ENCODE data around the gene TMEM222.

Gene TMEM222

GRCh38 chr1:27306892-27307761 lies 14.8 kb upstream of the TMEM222 start:
- DNase-seq: no peak

GRCh38 chr1:27307874-27308598 lies 13.9 kb upstream of the TMEM222 start:
- no peak for DNase-seq

GRCh38 chr1:27314169-27314568 lies 7.8 kb upstream of the TMEM222 start:
- no peak for DNase-seq

- no peak for DNase-seq
Measured at GRCh38 chr1:27314737-27315136, 7.2 kb upstream of the TMEM222 start.

GRCh38 chr1:27316860-27317259 lies 5.1 kb upstream of the TMEM222 start:
- no peak for DNase-seq

- no peak for DNase-seq
Measured at GRCh38 chr1:27318136-27318535, 3.8 kb upstream of the TMEM222 start.

GRCh38 chr1:27318596-27318995 lies 3.4 kb upstream of the TMEM222 start:
- DNase-seq: no peak

GRCh38 chr1:27322569-27323240 lies 742 bp downstream of the TMEM222 start:
- DNase-seq: no peak

GRCh38 chr1:27325286-27325685 lies 3.3 kb downstream of the TMEM222 start:
- no peak for DNase-seq

- no peak for DNase-seq
Measured at GRCh38 chr1:27327964-27328363, 6.0 kb downstream of the TMEM222 start.

- DNase-seq: no peak
Measured at GRCh38 chr1:27330786-27331185, 8.8 kb downstream of the TMEM222 start.

GRCh38 chr1:27331426-27331825 lies 9.5 kb downstream of the TMEM222 start:
- DNase-seq: no peak

- DNase-seq: no peak
Measured at GRCh38 chr1:27331922-27332321, 10.0 kb downstream of the TMEM222 start.

GRCh38 chr1:27332536-27333281 lies 10.7 kb downstream of the TMEM222 start:
- peak; percentile 61 to 65 for DNase-seq

- no peak for DNase-seq
Measured at GRCh38 chr1:27333717-27334279, 11.8 kb downstream of the TMEM222 start.

GRCh38 chr1:27335506-27336422 lies 13.8 kb downstream of the TMEM222 start:
- DNase-seq: no peak

- DNase-seq: no peak
Measured at GRCh38 chr1:27336756-27337155, 14.8 kb downstream of the TMEM222 start.

- DNase-seq: no peak
Measured at GRCh38 chr1:27338751-27339150, 16.8 kb downstream of the TMEM222 start.

- no peak for DNase-seq
Measured at GRCh38 chr1:27339213-27339612, 17.2 kb downstream of the TMEM222 start.

- DNase-seq: peak; percentile 61 to 71
Measured at GRCh38 chr1:27341525-27342252, 19.7 kb downstream of the TMEM222 start, which contains the start of gene SYTL1. SYTL1 (plus strand) TSS chr1:27342022; CDS start chr1:27345335, 3,313 bp downstream.

GRCh38 chr1:27342391-27342777 lies 20.4 kb downstream of the TMEM222 start:
- DNase-seq: peak; percentile 36 to 49
